DMS153 treated with DMSO at 0.1 percent for 48 hours (cell line): ENCODE results near the gene DRP2.
"Not testable (repeated sequence)": the region's sequence is repeated elsewhere in the genome, so short reads cannot be mapped to it uniquely, and the experiment has no call there.

ENCODE experiments used
- DNase-seq: peaks from one replicate; lab custom pipeline; 2025; ENCODE audit not compliant: unreplicated experiment; lab: John Stamatoyannopoulos, UW

DRP2 gene, protein sequence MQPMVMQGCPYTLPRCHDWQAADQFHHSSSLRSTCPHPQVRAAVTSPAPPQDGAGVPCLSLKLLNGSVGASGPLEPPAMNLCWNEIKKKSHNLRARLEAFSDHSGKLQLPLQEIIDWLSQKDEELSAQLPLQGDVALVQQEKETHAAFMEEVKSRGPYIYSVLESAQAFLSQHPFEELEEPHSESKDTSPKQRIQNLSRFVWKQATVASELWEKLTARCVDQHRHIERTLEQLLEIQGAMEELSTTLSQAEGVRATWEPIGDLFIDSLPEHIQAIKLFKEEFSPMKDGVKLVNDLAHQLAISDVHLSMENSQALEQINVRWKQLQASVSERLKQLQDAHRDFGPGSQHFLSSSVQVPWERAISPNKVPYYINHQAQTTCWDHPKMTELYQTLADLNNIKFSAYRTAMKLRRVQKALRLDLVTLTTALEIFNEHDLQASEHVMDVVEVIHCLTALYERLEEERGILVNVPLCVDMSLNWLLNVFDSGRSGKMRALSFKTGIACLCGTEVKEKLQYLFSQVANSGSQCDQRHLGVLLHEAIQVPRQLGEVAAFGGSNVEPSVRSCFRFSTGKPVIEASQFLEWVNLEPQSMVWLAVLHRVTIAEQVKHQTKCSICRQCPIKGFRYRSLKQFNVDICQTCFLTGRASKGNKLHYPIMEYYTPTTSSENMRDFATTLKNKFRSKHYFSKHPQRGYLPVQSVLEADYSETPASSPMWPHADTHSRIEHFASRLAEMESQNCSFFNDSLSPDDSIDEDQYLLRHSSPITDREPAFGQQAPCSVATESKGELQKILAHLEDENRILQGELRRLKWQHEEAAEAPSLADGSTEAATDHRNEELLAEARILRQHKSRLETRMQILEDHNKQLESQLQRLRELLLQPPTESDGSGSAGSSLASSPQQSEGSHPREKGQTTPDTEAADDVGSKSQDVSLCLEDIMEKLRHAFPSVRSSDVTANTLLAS

DNA sequence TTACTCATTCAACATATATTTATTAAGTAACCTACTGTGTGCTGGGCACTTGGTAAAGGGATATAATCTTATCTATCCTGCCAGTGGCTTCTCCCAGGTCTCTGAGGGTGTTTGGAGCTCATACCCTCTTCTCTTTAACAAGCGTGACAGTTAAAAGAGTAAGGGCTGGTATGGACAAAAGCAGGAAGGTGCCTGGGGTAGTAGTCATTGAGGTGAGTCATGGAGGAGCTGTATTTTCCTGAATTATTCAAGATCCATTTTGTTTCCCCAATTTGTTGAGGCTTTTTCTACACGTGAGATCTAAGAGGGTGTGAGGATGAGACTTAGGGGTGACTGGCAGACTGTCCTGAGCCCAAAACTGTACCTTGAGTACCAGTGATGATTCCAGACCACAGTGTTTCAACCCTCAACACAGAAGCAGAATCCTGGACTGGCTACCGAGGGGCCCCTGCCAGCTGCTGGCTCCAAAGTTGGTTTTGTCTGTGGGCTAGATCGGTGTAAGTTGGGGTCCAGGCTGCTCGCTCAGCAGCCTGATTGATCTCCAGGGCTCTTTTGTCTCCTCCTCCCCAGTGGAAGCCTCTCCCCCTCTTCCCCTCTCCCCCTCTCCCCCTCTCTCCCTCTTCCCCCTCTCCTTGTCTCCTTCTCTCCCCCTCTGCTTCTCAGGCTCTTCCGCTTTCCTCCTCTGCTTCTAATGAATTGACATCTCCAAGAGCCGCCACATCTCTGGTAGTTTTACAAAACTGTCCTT, at the start of gene DRP2:
TSS of gene DRP2 (plus strand) at position 671 of the 748 bp plus-strand sequence. CDS start 11,862 bp downstream, outside the sequence.
- DNase-seq, result no peak

GRCh38 chrX:101171883-101172400, 47.6 kb upstream of the DRP2 start:
- DNase-seq, result no peak

- no peak for DNase-seq
These were observed 43.1 kb upstream of the DRP2 start for GRCh38 chrX:101176439-101176838.

- not testable (repeated sequence) for DNase-seq
These were observed 34.7 kb upstream of the DRP2 start for GRCh38 chrX:101184876-101185275.

- not testable (repeated sequence) for DNase-seq
These were observed 31.6 kb upstream of the DRP2 start for GRCh38 chrX:101187961-101188360.

DNA sequence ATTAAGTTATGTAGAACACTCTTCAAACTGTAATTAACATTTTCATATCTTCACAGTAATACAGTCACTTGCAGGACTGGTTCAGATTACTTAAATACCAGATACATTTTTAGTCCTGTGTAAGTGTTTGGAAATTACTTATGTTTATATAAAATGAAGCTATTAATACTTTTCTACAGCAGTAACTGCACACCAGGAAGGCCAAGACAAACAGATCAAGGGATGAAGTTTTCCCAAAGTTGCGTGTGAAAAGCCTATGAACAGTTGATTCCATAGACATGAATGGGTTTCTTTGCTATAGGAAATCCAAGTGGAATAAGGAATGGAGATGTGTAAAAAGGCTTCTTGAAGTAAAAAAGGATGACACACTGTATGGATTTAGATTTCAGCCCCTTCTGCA, 28.9 kb upstream of the DRP2 start:
- no peak for DNase-seq

DNA sequence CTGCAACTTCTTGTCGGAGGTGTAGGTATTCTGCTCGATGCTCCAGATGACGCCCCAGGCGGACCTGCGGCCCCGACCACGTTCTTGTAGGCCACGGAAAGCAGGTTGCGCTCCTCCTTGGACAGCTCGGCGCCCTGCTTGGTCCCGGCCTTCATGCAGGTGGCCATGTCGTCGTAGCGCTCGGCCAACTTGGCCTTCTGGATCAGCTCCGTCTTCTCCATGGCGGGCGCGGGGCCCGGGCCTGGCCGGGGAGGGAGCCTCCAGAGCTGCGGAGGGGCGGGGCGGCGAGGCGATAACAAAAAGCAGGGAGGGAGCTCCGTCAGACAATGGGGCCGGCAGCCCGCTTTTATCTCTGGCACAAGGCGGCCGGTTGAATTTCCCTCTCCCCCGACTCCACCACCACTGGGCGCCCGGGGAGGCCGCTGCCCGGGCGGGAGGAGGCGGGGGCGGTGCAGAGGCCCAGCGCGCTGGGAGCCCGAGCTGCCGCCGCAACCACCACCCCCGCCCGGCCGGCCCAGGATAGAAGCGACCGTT, 28.3 kb upstream of the DRP2 start:
- no peak for DNase-seq

GRCh38 chrX:101195442-101196173, 24.0 kb upstream of the DRP2 start:
- no peak for DNase-seq

- no peak for DNase-seq
These were observed 15.7 kb upstream of the DRP2 start for GRCh38 chrX:101203761-101204351.

GRCh38 chrX:101206471-101206870, 13.1 kb upstream of the DRP2 start:
- no peak for DNase-seq

DNA sequence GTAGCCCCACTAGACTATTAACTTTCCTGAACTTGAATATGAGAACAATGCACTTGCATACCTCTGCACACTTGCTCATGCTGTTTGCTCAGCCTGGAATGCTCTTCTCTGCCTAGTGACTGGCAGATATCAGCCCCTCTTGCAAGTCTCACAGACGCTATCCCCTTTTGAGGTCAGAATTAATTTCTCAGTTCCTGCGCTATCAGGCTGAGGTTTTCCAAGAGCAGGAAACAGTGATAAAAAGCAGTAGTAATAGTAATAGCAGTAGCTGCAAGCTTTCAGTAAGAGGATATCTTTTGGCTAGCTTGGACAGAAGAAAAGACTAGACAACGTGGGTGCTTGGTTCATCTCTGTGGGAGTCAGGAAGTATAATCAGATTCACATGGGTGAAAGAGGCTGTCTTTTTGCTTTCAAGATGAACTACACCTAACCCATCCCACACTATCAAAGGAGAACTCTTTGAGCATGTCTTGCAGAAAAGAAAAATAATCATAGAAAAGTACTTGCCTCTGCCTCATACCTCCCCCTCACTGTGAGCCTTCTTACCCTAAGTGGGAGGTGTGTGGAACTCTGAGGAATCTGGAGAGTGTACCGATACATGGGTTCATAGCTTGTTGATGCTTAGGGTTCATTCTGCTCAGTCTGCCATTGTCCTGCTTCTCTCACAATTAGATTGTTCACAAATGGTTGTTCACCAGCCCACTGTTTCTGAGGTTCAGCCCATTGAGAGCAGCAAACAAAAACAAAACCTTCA, 11.3 kb upstream of the DRP2 start:
- no peak for DNase-seq

- no peak for DNase-seq
These were observed 9.0 kb upstream of the DRP2 start for GRCh38 chrX:101210630-101211029.

GRCh38 chrX:101217689-101218088, 1.9 kb upstream of the DRP2 start:
- DNase-seq, result no peak

DNA sequence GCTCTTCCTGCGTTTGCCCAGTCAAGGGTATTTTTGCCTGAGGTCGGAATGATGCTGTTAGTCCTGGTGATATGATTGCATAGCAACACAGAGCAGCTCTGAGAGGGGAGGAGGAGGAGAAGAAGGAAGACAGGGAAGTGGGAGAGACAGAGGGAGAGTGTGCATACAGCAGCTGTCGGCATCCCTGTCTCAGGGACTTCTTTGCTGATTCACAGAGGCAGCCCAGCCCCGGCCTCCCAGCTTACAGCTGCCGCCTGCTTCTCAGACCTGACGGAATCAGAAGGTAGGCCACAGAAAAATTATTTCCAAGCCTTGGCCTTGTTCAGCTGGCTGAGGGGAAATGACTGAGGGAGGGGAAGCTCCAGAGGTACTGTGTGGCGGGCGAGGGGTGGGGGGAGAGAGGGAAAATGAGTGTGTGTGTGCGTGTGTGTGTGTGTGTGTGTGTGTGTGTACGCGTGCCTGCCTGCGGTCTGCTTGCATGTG, 319 bp downstream of the DRP2 start:
- DNase-seq, result no peak

DNA sequence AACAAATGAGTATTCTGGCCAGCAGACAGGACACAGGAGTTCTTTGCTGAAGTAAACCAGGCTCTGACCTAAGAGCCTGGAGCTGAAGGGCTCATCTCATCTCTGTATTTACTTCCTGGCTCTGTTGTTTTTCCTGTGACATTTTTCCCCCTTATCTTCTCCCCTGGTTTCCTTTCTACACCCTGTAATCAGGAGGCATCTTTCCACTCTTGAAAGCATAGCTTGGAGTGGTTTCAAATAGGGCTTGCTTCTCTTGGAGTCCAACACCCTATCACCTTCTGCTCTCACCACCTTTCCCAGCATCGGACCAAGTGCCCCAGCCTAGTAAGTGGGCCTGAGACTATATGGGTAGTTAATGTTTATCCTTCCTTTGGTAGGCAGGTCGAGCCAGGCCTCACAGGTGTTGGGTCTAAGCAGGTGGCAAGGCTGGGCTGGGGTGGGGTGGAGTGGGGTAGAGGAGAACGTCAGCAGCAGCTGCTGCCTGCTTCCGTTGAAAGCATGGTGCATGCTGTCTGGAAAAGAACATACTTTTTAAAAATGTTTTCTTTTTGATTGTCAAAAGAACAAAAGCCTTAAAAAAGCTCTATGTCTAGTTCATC, 1.2 kb downstream of the DRP2 start:
- no peak for DNase-seq

GRCh38 chrX:101223226-101223625, 3.6 kb downstream of the DRP2 start:
- DNase-seq, result no peak

- DNase-seq, result no peak
These were observed 9.6 kb downstream of the DRP2 start for GRCh38 chrX:101229170-101229569.

DNA sequence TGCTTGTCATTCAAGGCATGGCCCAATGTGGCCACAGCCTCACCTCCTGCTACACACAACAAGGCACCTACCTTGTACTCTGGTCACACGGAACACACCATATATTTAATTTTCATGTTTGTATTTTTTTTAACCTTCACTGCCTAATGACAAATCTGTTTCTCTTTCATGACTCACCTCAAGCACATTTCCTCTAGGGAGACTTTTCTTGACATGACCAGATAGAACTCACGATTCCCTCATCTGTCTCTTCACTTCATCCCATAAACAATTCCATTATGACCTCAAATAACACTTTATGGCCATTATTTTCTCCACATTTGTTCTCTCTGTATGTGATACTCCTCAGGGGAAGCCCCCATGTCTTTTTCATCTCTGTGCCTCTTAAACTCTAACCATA, 11.1 kb downstream of the DRP2 start:
- no peak for DNase-seq
